ENCODE results near the gene IMMP2L. TPM values are rescaled to one million over a fixed set of nuclear protein-coding genes. Genes with fewer than 3 reads are reported as not detected.

The IMMP2L gene
- total and polyA plus RNA-seq, 2 of the 13 experiments (the other 11 are each of a cell fraction or from before 2014, with no cell fraction given) = 7.8 to 16.9 TPM

- ATAC-seq (no peak), FAIRE-seq (no peak), DNase-seq (ENCODE audit: low spot score) (no peak)
- intact Hi-C loops (cut with micrococcal nuclease; ENCODE audit: unreplicated experiment) (no loop called here), in situ Hi-C loops (cut with HindIII; ENCODE audit: extremely low pct_ligation_motif_present, low pct_unique_long_range_greater_than_20kb) (no loop called here)
- H3K4me2 ChIP-seq (ENCODE audit: low read depth, low read length) = no peak overlapping the region
- H3K27ac ChIP-seq (ENCODE audit: extremely low read length, insufficient read depth, low read length) = no peak overlapping the region
- no peaks in the 10 kb centered on the region for H4K20me1 ChIP-seq (ENCODE audit: insufficient read depth, low read length)
- no peaks in the 10 kb centered on the region for H3K36me3 ChIP-seq (replicated peaks in 1 of 2; ENCODE audit: control insufficient read depth in 1 of 2, insufficient read depth in 2 of 2, low read length in 2 of 2)
- ChIA-PET POLR2A (no interaction called here), CTCF (ENCODE audit: low intra/inter-chr PET ratio, low total read pairs) (no interaction called here)
- no peaks in the 10 kb centered on the region for H3K79me2 ChIP-seq (ENCODE audit: insufficient read depth, low read length)
- TF ChIP-seq E2F1 (CRISPR knock-in tag; IDR thresholded peaks at IDR 0.05) = no peak
- TF ChIP-seq CBX5 (CRISPR knock-in tag; IDR thresholded peaks at IDR 0.05; ENCODE audit: borderline replicate concordance) = no peak
- TF ChIP-seq IRF9 (CRISPR knock-in tag; IDR thresholded peaks at IDR 0.05; ENCODE audit: borderline replicate concordance) = no peak
- no peak for TF ChIP-seq JUN (CRISPR knock-in tag; IDR thresholded peaks at IDR 0.05)
- no peak for TF ChIP-seq DNMT1 (CRISPR knock-in tag; IDR thresholded peaks at IDR 0.05)
- no peak for TF ChIP-seq SSRP1 (CRISPR knock-in tag; IDR thresholded peaks at IDR 0.05)
- TF ChIP-seq MLXIP (CRISPR knock-in tag; IDR thresholded peaks at IDR 0.05; ENCODE audit: borderline replicate concordance) = no peak
- no peak for TF ChIP-seq MYNN (CRISPR knock-in tag; IDR thresholded peaks at IDR 0.05; ENCODE audit: low read depth)
- no peak for TF ChIP-seq ZNF83 (CRISPR knock-in tag; IDR thresholded peaks at IDR 0.05; ENCODE audit: borderline replicate concordance)
- no peak for TF ChIP-seq KLF15 (CRISPR knock-in tag; IDR thresholded peaks at IDR 0.05; ENCODE audit: borderline replicate concordance)
- no peak for TF ChIP-seq PCBP1 (IDR thresholded peaks at IDR 0.05; ENCODE audit: borderline replicate concordance, low read depth, low read length)
- TF ChIP-seq ZC3H4 (CRISPR knock-in tag; IDR thresholded peaks at IDR 0.05; ENCODE audit: borderline replicate concordance) = no peak
- no peak for TF ChIP-seq RBFOX2 (IDR thresholded peaks at IDR 0.05; ENCODE audit: low read depth, low read length)
- no peak for TF ChIP-seq REL (CRISPR knock-in tag; conservative IDR thresholded peaks at IDR 0.05)
- no peak for TF ChIP-seq KAT7 (CRISPR knock-in tag; IDR thresholded peaks at IDR 0.05; ENCODE audit: borderline replicate concordance)
- TF ChIP-seq CBX2 (IDR thresholded peaks at IDR 0.05; ENCODE audit: low read depth, low read length) = no peak
- TF ChIP-seq CBX2 (CRISPR knock-in tag; IDR thresholded peaks at IDR 0.05; ENCODE audit: low read depth) = no peak
- no peak for TF ChIP-seq ISL2 (CRISPR knock-in tag; IDR thresholded peaks at IDR 0.05)
- no peak for TF ChIP-seq WIZ (CRISPR knock-in tag; IDR thresholded peaks at IDR 0.05)
- no peak for TF ChIP-seq NR1H2 (CRISPR knock-in tag; IDR thresholded peaks at IDR 0.05; ENCODE audit: borderline replicate concordance, low read depth)
- no peak for TF ChIP-seq HMGA1 (CRISPR knock-in tag; conservative IDR thresholded peaks at IDR 0.05)
- 20% methylated on average over 6 of the region's 6 CpGs for WGBS (ENCODE audit: low lambda C conversion rate)
- no peaks in the 10 kb centered on the region for H3K9me3 ChIP-seq (ENCODE audit: low read length)
- H3K4me3 ChIP-seq (replicated peaks in 1 of 3; ENCODE audit: insufficient read depth in 1 of 3, low read depth in 2 of 3, low read length in 3 of 3) = no peak overlapping the region
- H3K9ac ChIP-seq (ENCODE audit: insufficient read depth, low read depth, low read length) = no peak overlapping the region
- H3K27me3 ChIP-seq (ENCODE audit: control insufficient read depth in 1 of 2, insufficient read depth in 2 of 2, low read length in 2 of 2) = no peaks in the 10 kb centered on the region
- H2AFZ ChIP-seq (ENCODE audit: low read length) = no peak overlapping the region
- H3K4me1 ChIP-seq (ENCODE audit: insufficient read depth, low read length) = no peaks in the 10 kb centered on the region
- BruUV-seq (replicated peaks) = no TSS peak
These were observed 752.5 kb downstream of the IMMP2L start for GRCh38 chr7:110809832-110810231.

Measured in HepG2 (cell line).